Activated gamma-delta T cell treated with anti-CD3 and anti-CD28 coated beads, Interleukin-2, amount 50 U/mL, for 16 hours (primary cell): Measurements from ENCODE around the gene GRAMD1A.
"Not testable (repeated sequence)": the region's sequence is repeated elsewhere in the genome, so short reads cannot be mapped to it uniquely, and the experiment has no call there.

Source experiments
- DNase-seq: peaks from one replicate; pipeline ENCODE4 v3.0.0-alpha.2; 2020; ENCODE audit warnings: low read depth

GRAMD1A gene

DNA sequence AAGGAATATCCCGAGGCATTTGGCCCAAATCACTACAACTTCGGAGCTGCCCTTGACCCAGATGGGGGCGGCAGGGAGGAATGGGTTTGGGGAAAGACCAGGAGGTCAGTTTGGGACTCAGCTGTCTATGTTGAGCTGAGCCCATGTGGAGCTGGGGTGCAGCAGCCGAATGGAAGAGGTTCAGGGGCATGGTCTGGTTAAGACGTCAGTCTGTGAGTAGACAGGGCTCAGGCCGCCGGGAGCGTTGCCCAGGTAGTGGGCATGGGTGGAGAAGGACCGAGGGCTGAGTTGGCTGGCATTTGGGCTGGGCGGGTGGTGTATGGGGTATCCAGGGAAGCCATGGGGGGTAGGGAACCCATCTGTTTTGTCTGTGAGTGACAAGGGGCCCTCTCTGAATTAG is 20.9 kb downstream of the GRAMD1A start:
- no peak for DNase-seq

DNA sequence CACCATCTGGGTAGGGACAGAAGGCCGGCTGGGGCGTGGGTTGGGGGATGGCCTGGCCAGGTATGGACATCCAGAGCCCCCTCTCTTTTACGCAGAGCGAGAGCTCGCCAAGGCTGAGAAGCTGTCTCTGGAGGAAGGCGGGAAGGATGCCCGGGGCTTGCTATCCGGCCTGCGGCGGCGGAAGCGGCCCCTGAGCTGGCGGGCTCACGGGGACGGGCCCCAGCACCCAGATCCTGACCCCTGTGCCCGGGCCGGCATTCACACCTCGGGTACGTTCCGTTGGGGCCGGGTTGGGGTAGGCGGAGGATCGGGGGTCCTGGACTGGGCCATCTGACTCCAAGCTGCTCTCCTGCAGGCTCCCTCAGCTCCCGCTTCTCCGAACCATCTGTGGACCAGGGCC is 21.5 kb downstream of the GRAMD1A start:
- no peak for DNase-seq

DNA sequence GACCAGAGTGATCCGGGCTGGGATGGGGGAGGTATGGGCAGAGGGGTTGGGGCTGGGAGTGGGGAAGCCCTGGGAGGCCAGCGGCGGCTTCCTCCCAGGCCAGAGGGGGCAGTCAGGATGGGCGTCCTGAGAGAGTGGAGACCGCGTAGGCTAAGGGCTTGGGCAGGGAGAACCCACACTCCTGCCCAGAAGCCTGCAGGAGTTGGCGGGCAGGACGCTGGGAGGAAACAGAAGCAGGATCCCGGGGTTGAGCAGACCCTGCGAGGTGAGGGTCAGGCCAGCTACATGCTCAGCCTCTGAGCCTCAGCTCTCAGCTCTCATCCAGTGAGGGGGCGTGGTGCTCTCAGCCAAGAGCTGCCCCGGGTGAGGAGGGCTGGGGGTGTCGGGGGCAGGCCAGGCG is 22.3 kb downstream of the GRAMD1A start:
- no peak for DNase-seq

DNA sequence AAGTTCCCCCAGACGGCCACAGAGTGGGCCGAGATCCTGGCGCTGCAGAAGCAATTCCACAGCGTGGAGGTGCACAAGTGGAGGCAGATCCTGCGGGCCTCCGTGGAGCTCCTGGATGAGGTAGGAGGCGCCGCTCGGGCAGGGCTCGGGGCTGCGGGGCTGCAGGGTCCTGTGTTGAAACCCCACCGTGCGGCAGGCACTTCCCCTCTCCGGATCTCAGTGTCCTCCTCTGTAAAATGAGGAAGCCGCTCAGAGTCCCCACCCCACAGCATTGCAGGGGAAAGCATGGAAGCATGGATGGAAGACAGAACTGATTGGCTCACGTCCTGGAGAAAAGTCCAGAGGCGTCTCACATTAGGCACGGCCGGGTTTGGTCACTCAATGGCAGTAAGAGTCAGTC is 23.3 kb downstream of the GRAMD1A start:
- no peak for DNase-seq

DNA sequence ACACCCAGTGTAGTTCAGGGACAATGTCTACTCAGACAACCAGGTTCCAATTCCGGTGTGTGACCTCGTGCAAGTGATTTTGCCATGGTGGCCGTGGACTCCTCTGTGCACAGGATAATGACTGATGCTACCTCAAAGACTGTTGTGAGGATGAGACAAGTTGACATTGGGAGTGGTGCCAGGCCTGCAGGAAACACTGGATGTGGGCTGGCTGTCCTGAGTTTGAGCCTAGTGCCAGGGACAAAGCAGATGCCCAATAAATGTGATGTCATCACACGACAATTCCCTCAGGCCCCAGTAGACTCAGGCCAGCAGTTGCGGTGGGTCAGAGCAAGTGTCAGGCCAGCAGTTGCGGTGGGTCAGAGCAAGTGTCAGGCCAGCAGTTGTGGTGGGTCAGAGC is 24.0 kb downstream of the GRAMD1A start:
- DNase-seq, result no peak

DNA sequence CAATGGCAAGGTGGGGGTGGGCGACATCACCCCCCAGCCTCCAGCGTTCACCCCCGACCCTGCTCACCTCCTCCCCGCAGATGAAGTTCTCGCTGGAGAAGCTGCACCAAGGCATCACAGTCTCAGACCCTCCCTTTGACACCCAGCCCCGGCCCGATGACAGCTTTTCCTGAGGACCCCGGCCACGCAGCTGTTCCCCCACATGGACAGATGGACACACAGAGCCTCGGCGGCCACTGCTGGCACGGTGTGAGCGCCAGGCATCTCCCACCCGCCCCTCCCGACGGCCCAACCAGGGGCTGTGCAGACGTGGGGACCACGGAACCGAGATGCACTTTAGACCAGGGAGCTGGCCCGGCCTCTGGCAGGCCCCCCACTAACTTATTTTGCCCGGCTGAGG is 25.8 kb downstream of the GRAMD1A start:
- no peak for DNase-seq

DNA sequence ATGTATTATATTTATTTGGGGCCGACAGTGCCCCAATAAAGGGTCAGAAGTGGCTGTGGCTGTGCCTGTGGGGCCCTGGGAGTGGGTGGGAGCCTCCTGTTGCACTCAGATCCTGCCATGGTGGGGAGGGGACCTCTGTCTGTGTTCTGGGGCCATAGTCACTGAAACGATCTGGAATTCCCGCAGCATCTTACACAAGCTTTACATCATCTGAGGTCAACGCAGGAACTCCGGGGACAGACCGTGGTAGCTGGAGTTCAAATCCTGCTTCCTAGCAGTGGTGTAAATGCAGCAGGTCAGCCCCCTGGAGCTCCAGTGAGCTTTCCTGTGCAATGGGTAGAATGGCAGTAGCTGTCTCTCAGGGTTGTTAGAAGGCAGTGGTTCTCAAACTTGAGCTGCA is 26.3 kb downstream of the GRAMD1A start:
- DNase-seq, result no peak

DNA sequence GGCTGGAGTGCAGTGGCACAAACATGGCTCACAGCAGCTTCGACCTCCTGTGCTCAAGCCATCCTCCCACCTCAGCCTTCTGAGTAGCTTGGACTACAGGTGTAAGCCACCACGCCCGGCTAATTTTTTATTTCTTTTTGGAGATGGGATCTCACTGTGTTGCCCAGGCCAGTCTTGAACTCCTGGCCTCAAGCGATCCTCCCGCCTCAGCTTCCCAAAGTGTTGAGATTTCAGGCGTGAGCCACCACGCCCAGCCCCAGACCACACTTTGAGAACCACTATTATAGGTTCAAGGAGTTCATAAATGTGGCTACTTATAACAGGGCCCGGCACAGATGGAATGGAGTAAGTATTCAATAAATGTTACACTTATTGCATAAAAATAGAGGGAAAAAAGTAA is 26.9 kb downstream of the GRAMD1A start:
- DNase-seq, result no peak

DNA sequence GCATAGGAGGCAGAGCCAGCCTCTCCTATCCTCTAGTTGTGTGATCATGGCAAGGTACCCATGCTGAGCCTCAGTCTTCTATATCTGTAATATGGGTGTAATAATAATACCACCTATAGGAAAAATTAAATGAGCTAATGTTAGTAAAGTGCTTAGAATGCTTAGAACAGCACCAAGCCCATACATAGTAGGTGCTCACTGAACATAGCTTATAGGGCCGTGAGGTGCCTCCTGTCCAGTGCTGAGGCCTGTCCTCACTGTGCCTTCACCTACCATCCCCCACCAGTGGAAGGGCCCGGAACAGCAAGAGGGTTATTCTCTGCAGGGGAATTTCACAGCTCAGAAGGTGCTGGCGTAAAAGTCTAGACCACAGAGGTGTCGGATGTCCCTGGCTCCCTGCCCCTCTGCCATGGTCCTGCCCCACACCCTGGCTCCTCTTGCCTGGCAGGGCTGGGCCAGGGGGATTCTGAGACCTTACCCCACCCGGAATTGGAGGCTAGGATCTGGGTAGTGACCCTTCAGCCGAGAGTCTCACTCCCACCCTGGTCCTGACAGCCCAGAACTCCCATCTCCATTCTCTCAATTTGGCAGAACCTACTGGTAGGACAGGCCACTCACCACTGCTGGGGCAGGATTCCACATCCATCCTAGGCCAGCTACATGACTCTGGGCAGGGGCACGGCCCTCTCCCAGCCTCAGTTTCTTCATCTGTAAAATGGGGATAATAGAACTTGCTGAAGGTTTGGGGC is 27.9 kb downstream of the GRAMD1A start:
- DNase-seq, result no peak

DNA sequence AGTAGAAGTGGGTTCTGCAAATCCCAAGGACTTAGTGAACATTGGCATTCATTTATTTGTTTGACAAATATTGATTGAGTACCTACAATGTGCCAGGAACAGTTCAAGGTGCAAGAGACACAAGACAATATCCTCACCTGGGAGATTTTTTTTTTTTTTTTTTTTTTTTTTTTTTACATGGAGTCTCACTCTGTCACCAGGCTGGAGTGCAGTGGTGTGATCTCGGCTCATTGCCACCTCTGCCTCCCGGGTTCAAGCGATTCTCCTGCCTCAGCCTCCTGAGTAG is 28.4 kb downstream of the GRAMD1A start:
- DNase-seq, result not testable (repeated sequence)

DNA sequence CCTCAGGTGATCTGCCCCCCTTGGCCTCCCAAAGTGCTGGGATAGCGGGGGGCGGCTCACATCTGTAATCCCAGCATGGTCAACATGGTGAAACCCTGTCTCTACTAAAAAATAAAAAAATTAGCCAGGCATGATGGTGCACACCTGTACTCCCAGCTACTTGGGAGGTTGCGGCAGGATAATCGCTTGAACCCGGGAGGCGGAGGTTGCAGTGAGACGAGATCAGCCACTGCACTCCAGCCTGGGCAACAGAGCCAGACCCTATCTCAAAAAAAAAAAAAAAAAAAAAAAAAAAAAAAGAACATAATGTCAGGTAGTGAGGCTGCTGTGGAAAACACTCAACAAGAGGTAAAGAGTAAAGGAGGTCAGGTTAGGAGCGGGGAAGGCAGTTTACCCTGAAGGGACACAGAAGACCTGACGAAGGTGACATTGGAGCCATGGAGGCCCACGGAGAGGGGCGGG is 29.2 kb downstream of the GRAMD1A start:
- not testable (repeated sequence) for DNase-seq

DNA sequence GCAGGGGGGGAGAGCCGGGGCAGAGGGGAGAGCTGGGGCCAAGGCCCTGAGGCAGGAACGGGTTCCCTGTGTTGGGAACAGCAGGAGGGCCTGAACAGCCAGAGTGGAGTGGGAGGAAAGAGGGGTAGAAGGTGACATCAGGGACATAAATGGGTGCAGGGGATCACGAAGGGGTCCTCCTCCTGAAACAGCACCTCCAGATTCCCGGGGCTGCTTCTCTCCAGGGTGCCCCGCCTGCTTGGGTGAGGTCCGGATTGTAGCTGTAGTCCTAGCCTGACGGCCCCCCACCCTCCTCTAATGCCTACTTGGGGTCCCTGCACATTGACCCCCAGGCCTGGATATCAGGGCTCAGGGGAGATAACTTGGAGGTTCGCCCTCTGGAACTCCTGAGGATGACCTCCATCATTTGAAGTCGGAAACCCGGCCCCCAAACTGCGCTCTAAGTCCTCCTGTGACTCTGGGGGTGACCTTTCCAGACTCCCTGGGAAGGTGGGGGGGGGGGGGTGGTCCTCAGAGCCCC is 29.7 kb downstream of the GRAMD1A start:
- DNase-seq, result no peak

DNA sequence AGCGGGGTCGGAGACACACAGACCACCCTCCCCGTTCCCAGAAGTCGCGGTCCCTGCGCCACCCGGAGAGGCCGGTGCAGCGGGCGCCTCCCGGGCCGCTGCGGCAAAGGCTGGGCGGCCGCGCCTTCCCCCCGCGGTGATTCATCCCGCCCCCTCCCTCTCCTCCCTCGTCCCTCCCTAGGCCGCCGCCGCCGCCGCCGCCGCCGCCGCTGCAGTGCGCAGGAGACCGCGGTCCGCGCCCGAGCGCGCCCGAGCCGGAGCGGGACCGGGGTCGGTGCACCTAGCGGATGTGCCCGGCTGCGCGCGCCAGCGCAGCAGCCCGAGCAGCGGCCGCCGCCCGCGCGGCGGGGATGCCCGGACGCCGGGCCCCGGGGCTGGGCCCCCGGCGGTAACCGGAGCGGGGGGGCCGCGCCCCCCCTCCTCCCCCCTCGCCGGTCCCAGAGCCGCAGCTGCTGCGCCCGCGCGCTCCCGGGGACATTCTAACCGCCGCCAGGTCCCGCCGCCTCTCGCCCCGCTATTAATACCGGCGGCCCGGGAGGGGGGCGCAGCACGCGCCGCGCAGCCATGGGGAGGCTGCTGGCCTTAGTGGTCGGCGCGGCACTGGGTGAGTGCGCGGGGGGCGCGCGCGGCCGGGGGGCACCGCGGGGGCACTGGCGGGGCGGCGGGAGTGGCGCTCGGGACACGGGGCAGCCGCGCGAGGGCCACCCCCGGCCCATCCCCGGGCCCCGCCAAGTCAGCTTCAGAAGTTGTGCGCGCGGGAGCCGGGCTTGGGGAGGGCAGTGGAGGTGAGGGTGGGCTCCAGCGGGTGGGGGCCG is 30.3 kb downstream of the GRAMD1A start, which contains the start of gene SCN1B:
TSS of gene SCN1B (plus strand) at position 214 of the 815 bp plus-strand sequence. CDS start at position 565, 351 bp downstream.
- DNase-seq, result peak; percentile 33

DNA sequence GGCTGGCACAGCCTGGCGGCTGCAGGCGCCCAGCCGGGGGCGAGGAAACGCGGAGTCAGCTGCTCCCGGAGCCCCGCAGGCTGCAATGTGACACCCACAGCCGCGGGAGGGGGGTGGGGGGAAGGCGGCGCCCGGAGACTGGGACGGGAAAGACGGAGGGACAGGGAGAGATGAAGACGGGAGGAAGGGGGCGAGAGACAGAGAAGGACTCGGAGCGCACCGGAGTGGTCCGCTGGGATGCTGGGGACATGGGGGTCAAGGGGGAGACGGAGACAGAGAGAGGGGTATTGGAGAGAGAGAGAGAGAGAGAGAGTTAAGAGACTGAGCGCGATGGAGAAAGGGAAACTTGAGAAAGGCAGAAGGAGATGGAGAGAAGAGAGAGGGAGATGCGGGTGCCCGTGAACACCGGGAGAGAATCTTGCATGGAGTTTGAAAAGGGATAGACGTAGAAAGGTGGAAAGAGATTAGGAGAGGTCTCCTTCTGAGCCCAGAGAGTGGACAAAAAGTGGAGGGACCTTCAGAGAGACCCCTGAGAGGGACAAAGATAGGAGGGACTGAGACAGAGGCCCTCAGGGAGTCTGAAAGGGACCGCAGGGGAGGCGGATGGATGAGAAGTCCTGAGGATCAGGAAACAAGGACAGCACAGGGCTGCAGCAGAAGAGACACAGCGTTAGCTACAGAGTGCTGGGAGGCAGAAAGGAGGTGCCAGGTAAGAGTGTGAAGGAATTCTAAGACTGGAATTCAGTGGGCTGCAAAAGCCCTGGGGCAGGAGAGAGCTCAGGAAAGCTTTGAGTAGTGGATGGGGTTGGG is 31.2 kb downstream of the GRAMD1A start:
- DNase-seq, result no peak

DNA sequence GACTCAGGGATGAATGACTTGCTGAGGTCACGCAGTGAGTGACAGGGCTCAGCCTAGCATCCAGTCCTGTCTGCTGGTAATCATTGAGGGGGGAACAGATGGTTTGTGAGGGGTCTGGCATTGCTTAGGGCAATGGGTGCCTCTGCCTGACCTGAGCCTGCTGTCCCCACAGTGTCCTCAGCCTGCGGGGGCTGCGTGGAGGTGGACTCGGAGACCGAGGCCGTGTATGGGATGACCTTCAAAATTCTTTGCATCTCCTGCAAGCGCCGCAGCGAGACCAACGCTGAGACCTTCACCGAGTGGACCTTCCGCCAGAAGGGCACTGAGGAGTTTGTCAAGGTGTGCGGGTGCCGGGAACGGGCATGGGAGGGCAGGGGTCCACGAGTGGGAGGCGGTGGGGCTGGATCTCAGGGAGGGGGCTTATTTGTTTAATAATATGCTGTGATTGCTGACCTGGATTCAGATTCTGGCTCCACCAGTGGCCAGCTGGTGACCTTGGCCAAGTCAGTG is 32.3 kb downstream of the GRAMD1A start:
- DNase-seq, result no peak

DNA sequence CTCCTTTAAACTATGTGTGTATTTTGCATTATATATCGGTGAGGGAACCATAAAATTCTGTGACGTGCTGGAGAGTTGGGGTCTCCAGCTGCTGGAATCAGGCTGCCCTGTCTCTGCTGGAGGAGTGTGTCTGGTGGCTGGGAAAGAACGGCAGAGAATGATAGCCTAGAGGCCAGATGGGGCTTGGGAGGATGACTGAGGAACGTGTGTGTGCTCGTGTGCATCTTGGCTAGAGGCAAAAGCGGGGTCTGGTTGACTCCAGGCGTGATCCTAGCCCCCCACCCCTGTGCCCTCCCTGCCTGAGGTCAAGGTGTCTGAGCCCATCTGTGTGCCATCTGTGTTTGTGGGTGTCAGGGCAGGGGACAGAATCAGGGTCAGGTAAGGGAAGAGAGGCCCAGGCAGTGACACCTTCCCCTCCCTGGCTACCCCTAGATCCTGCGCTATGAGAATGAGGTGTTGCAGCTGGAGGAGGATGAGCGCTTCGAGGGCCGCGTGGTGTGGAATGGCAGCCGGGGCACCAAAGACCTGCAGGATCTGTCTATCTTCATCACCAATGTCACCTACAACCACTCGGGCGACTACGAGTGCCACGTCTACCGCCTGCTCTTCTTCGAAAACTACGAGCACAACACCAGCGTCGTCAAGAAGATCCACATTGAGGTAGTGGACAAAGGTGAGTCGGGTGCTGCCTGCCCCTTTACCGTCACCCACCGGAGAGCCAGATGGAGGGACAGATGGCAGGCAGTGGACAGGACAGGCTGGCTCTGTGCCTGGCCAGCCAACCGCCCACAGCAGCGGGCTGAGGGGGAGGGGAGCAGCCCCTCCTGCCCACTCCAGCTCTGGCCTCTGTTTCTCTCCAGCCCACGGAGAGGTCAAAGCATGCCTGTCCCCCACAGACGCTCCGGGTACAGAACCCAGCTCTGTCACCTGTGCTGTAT is 33.2 kb downstream of the GRAMD1A start:
- no peak for DNase-seq

DNA sequence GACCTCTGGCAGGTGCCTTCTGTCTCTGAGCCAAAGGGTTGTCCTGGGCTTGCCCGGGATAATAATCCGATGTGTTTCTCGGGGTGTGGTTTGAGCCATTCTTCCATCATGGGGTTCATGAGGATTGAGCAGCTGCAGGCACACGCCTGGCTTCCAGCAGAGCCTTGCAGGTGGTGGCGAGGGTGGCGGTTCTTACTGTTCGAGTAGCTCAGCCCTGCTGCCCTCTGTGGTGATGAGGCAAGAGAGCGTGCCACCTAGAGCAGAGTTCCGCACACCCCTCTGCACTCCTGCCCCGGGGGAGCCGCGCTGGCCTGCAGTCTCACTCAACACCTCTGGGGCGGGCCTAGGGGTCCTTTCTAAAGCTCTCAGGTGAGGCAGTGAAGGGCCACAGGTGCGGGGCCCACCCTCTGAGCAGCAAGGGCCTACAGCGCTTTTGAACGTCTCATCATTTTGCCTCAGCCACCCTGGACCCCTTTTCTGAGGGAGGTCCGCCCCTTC is 33.9 kb downstream of the GRAMD1A start:
- no peak for DNase-seq

DNA sequence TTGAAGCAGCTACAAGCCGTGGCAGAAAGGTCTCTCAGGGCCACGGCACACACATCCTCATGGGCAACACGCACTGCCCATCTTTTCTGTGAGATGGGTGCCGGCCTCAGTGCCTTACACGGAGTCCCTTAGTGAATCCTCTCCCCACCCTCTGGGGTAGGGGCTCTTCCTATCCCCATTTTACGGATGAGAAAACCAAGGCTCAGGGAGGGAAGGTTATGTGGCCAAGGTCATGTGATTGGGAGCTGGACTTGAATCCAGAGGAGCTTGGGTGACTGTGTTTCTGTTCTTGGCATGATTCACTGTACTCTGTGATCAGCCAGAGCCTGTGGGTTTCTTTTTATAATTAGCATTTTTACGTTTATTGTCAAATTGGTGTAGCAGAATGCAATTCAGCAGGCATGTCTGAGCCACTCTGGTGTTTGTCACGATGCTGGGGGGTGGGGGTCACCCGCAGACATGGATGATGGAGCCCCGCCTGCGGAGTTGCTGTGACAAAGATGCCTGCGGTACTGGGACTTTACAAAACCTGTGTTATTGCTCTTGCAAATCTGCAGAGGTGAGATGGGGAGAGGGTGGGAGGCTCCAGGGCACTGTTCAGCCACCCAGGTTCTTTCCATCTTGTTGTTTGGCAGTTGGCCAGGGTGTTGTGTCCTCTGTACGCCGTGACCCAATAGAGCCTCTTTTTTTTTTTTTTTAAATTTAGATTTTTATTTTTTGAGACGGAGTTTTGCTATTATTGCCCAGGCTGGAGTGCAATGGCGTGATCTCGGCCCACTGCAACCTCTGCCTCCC is 34.7 kb downstream of the GRAMD1A start:
- DNase-seq, result no peak

DNA sequence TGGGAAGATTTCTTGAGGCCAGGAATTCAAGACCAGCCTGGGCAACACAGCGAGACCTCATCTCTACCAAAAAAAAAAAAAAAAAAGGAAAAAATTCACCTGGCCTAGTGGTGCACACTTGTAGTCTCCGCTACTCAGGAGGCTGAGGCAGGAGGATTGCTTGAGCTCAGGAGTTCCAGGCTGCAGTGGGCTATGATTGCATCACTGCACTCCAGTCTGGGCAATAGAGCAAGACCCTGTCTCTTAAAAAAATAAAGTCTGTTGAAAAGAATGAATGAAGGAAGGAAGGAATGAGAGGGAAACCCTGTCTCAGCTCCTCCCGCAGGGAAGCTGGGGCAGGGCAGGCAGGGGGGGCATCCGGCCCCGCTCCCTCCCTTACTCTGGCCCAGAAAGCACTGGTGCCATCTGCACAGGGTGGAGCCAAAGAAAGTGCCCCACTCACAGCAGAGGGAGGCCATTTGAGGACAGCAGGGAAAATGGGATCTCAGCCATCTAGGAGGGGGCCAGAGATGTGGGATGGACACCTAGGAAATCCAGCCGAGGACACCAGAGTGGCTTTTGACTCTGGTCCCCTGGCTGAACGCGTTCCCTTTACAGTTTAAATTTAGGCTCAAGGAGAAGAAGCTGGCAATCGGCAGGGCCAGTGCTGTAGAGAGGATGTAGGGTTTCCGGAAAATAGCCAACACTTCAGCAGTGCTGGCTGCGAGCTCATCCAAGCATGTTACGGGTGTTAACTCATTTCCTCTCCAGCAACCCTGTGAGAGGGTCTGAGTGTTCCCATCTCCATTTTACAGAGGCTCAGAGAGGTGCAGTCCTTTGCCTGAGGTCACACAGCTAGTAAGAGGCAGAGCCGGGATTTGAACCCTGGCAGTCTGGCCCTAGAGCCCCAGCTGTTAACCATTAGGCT is 37.8 kb downstream of the GRAMD1A start:
- DNase-seq, result no peak
